HG03103 (cell line): ENCODE measurements around the gene PAX6.

Source experiments
- ATAC-seq: cut with Tn5 transposase; IDR thresholded peaks from one replicate; pipeline ENCODE4 v1.9.1; 2021; ENCODE audit warnings: low read depth; ENCODE audit not compliant: unreplicated experiment

PAX6 gene

GRCh38 chr11:31799435-31800397 is 11.4 kb downstream of the PAX6 start:
- ATAC-seq, result no peak

DNA sequence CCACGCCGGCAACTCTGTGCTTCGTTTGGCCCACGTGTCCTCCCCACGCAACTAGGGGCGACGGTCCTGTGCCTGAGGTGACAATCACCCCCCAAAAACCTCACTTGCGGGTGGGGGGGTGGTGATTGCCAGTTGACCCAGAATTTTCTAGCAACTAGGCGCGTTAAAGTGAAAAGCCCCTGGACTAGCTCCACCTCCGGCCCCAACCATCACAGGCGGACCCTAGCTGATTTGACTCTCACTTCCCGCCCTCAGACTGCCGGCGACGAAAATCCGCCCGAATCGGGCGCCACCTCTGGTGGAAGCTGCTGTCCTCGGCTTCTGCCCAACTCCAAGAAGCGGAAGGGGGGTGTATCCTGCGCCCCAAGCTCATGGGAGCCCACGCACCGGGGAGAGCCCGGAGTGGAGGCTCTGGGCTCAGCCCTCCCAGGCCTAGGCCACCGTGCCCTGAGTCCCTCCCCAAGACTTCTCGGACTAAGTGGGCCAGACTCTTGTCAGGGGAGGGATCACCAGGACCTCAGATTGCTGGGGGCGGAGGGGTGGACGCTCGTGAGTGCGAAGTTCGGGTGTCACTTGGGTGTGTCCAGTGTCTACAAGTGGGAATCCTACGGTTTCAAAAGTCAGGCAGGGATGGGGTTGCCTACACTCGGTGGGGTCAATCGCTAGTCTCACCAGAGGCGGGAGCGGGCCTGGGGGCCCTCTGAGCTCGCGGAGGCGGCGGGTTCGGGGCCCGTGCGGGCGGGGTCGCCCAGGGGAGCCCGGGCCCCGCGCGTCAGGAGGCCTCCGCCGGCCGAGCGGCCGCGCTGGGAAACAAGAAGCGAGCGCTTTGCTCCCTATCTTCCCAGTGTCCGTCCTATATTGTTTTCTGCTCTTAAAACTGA is 12.3 kb downstream of the PAX6 start:
- ATAC-seq, result no peak

GRCh38 chr11:31798057-31798553 is 13.0 kb downstream of the PAX6 start:
- no peak for ATAC-seq

GRCh38 chr11:31797190-31798056 is 13.7 kb downstream of the PAX6 start:
- no peak for ATAC-seq

- no peak for ATAC-seq
Observed at GRCh38 chr11:31796499-31797189, 14.5 kb downstream of the PAX6 start.

DNA sequence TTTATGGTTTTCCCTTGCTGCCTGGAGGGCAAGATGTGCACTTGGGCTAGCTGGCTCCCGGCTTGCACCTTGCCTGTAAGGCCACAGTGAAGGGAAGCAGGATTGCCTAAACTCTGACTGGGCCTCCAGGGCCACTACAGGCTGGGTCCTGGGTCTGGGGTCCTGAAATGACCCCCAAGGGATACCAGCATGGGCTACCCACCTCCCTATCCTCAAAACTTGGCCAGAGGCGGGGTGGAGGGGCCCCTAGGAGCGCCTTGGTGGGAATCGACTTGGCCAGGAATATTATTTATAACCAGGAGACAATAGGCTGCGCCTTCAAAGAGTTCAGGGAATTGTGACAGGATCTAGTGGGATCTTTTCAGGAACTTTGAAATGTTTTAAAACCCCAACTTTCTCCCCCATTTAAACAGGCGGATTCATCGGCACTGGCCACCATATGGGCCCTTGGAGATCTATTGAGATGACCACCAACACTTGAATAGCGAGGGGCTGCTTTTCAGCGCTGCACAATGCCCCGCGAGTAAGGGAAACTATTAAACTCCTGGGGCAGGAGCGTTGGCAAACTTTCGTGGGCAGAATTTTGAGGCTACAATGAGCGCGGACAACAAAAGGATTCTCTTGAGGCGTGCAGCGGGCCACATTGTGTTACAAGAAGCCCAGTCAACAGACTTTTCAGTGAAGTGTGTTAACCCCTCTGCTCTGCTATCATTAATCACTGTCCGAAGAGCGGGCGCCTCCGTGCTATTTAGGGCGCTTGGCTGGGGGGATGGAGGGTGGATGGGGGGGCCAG is 15.2 kb downstream of the PAX6 start:
- ATAC-seq, result no peak

GRCh38 chr11:31794548-31794947 is 16.6 kb downstream of the PAX6 start:
- no peak for ATAC-seq

DNA sequence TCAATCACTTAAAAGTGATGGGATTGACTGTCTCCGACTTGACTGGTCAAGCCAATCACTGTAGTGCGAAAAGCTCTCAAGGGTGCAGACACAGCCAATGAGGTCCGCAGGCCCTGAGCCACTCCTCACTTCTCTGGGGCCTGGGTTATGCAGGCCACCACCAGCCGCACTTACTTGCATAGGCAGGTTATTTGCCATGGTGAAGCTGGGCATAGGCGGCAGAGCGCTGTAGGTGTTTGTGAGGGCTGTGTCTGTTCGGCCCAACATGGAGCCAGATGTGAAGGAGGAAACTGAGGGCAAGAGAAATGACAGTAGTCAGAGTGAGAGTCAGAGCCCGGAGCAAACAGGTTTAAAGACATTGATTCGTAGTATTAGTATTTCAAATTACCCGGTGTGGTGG is 17.9 kb downstream of the PAX6 start:
- ATAC-seq, result no peak

- ATAC-seq, result no peak
Observed at GRCh38 chr11:31792456-31792855, 18.7 kb downstream of the PAX6 start.

DNA sequence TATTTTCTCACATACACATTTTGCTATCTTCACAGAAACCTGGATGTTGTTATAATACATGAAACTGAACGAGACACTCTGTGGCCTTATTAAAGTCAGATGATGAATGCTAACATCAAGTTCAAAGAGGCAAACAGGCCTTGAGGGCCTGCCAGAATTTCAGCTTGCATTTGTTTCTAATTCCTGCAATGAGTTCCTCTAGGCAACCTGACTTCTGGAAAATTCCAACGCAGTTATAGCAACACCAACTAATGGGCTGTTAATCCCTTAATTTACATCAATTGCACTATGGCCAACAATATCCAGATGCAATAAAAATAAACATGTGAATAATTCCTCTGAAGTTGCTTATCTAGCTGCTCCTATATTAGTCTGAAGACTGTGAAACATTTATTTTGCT is 19.1 kb downstream of the PAX6 start:
- ATAC-seq, result no peak

DNA sequence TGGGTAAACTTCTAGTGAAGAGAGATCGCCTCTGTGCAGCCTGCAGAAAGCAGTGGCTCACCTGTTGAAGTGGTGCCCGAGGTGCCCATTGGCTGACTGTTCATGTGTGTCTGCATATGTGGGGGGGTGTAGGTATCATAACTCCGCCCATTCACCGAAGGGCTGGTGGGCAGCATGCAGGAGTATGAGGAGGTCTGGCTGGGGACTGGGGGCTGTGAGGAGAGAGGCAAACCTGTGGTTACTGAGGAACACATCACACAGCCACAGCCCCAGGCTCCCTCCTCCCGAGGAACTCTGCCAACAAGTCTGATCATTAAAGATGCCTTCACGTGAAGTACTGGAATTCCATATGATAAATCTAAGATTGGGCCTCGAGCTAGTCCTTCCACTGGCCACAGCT is 20.5 kb downstream of the PAX6 start:
- no peak for ATAC-seq

GRCh38 chr11:31788085-31788484 is 23.0 kb downstream of the PAX6 start:
- ATAC-seq, result no peak

DNA sequence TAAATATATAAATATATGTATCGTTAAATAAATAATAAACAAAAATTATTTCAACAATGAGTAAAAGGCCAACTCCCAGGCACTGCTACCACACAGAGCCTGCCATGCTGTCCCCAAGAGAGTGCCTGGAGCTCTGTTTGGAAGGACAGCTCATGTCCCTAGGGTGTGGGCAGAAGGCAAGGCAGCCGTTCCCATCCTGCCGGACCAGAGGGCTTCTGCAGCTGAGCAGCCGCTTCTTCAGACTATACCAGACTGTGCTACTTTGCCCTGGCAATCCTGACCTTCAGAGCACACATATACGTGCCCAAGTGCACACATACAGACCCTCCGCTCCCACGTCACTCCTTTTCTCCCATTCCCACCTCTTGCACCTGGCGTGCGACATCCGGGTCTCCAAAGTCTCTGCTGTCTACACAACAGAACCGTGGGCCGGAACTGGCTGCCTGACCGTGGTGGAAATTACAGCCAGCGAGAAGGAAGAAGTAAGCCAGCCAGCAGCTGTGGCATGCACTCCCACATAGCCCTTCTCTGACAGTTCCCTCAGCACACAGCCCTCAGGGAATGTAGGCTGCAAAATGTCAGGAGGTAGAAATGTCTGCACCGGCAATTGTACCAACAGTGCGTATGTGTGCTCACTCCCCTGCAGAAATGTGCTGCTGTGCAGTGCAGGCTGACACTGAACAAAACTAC is 24.0 kb downstream of the PAX6 start:
- ATAC-seq, result no peak

DNA sequence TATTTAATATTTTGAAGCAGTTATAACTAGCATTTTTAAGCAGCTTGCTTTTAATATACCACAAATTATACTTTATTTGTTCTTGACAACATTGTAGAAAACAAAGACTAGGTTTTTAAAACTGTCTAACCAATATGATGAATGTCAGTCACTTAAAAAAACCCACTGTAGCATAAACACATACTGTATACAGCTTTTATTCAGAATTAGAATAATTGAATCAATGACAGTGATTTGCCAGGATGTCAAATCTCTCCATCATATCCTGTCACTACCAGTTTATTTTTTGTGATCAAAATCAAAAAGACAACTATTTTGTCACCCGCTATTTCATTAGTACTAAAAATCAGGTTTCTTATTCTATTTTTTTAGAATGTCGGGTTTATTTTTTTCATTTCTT is 26.5 kb downstream of the PAX6 start:
- ATAC-seq, result no peak

DNA sequence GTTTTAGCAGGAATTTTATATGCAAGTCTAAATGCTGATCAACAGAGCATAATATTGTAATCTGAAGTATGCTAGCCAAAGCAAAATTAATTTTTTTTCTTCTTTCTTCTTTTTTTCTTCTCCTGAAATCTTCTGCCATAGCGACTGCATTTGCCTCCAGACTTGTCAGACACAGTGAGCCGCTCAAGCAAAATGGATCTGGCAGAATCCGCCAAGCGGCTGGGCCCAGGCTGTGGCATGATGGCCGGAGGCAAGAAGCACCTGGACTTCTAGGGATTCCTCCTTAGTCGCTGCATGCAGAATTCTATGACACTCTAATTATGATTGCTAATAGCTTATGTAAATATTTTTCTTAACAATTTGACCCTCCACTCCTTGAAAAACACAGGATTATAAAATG is 27.9 kb downstream of the PAX6 start:
- no peak for ATAC-seq

DNA sequence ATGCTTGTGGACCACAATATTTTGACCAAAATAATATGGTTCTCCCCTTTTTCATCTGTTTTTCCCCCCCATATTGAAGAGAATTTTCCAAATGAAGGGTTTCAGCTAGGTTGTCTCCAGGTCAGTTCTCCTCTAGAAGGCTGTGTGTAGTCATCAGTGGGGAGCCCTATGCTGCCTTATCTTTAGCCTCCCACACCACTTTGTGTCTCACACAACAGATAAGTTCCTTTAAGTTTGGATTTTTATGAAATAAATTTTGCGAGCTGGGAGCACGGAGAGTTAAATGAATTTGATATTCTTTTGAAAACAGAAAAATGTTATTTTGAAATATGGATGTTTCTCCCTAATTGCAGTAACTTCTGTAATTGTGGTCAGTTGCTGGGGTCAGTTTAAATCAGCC is 28.9 kb downstream of the PAX6 start:
- no peak for ATAC-seq

- no peak for ATAC-seq
Observed at GRCh38 chr11:31780480-31780971, 30.6 kb downstream of the PAX6 start.

DNA sequence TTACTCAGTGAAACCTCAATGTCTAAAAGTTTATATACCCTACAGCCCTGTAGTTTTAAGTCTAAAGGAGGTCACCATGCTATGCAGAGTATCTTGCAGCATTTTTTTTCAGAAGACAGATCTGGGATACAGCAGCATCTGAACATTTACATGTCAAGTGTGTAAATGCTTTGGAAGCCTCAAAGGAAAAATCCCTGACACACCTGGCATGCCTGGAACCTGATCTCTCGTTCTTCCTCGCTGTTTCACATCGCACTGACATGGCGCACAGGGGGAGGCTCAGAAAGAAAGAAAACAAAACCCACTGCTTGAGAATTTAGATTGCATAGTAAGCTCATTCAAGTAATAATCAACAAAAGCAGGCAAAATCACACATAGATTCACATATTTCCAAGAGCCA is 31.0 kb downstream of the PAX6 start:
- no peak for ATAC-seq
